22Rv1 (cell line): ENCODE results near the gene TMC8.

ENCODE experiments used
- H3K27ac ChIP-seq: fragments of 450-650 bp; 2 replicates; pipeline ENCODE4 v1.5.1; 2017
- ZFX ChIP-seq: fragments of 450-650 bp; IDR thresholded peaks from 2 replicates; pipeline ENCODE4 v1.6.1; 2017; ENCODE audit warnings: antibody characterized with exemption, borderline replicate concordance
- TF ChIP-seq, protein P1 (sequence below): fragments of 450-650 bp; IDR thresholded peaks from 2 replicates; pipeline ENCODE4 v1.5.1; 2017; ENCODE audit warnings: mild to moderate bottlenecking

Gene TMC8

DNA sequence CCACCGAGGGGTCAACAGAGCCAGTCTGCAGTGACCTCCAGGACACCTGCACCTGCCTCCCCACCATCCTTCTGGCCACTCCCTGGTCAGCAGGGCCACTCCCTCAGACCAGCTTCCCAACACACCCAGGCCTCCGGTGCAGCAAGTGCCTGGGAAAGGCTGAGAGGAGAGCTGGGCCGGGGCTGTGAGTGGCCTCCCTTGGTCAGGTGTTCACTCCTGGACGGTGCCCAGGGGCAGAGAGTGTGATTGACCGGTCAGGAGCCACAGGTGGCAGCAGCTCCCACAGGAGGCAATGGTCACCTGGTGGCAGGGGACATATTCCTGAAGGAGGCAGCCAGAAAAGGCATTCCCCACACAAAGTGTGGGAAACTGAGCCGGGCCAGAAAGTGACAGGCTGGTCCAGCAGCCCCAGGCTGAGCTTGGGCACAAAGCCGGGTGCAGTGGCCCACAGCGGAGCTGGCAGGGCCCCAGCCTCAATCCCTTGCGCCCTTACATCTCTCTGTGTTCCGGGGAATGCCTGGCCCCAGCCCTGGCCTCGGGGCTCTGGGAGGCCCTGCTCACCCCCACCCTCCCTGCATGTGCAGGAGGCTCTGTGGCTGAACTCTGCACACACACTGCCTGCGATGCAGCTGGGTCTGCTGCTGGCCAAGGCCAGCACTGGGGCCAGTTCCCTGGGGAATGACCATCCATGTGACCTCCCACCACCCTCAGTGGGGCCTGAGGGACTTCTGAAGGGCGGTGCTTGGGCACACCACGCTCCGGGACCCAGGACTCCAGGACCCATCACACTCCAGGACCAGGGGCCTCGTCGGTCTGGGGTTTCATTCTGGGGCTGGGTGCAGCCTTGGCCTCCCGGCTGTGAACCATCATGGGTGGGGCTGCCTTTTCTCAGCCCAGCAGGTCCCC lies 14.4 kb downstream of the TMC8 start:
- H3K27ac ChIP-seq, result no peak overlapping the region
- TF ChIP-seq ZFX, result no peak
- TF ChIP-seq, protein P1, sequence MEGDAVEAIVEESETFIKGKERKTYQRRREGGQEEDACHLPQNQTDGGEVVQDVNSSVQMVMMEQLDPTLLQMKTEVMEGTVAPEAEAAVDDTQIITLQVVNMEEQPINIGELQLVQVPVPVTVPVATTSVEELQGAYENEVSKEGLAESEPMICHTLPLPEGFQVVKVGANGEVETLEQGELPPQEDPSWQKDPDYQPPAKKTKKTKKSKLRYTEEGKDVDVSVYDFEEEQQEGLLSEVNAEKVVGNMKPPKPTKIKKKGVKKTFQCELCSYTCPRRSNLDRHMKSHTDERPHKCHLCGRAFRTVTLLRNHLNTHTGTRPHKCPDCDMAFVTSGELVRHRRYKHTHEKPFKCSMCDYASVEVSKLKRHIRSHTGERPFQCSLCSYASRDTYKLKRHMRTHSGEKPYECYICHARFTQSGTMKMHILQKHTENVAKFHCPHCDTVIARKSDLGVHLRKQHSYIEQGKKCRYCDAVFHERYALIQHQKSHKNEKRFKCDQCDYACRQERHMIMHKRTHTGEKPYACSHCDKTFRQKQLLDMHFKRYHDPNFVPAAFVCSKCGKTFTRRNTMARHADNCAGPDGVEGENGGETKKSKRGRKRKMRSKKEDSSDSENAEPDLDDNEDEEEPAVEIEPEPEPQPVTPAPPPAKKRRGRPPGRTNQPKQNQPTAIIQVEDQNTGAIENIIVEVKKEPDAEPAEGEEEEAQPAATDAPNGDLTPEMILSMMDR, result no peak

DNA sequence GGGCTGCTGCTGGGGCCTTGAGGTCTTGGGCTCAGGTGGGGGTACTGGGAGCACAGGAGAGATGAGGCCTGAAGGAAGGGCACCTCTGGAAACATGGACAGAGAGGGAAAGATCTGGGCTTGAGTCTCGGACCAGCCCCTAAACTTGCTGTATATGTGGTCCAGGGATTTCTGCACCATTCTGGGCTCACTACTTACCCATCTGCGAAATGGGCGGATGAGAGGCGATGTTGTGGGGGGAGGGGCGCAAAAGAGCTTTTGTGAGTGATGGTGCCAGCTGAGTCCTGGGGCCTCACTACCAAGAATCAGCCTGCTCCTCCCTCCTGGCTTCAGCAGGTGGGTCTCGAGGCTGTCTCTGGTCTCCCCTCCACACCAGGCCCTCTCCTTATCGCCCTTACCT lies 15.9 kb downstream of the TMC8 start:
- H3K27ac ChIP-seq, result no peak overlapping the region
- TF ChIP-seq ZFX, result no peak
- TF ChIP-seq, protein P1, result no peak

DNA sequence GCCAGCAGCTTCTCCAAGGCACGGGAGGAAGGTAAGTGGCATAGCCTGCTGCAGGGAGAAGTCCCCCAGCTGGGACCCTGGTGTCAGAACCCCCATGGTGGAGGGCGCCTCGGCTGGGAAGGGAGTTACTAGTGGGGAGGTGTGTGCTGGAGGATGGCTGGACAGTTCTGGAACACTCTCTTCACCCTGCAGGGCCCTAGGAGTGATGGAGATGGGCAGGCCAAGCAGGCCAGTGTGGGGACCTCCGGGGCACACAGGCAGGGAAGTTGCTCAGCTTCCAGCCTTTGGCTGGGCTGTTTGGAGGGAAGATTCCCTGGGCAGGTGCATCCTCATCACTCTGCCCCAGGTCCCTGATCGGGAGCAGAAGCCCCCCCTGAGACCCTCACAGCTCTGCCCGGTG lies 16.3 kb downstream of the TMC8 start:
- TF ChIP-seq, protein P1, result no peak
- no peak for TF ChIP-seq ZFX
- H3K27ac ChIP-seq, result no peak overlapping the region

DNA sequence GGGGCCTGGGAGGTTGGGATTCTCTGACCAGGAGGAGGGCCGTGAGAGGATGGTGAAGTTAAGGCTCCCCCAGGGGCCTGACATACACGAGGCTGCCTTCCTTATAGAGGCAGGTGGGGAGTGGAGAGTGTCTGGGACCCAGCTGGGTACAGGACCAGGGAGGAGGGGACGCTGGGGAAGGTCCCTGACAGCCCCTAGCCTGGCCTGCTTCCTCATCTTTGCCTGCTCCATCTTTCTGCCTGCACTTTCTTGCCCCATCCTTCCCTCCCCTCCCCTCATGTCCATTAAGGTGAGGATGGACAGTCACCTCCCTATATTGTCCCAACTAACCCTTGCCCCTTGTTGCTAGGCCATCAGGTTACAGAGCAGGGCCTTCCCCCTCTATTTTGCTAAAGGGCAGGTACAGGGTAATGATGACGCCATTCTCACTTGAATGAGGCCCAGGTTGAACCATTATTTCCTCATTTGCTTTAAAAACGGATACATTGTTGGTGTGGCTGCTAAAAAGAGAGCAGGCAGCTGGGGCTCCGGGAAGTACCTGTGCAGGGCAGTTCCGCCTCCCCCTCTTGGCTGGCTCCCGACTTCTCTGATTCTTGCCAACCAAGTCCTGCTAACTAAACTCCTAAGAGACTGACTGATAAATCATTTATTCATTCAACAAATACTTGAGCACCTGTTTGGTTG lies 16.9 kb downstream of the TMC8 start:
- TF ChIP-seq, protein P1, result no peak
- TF ChIP-seq ZFX, result no peak
- no peak overlapping the region for H3K27ac ChIP-seq

DNA sequence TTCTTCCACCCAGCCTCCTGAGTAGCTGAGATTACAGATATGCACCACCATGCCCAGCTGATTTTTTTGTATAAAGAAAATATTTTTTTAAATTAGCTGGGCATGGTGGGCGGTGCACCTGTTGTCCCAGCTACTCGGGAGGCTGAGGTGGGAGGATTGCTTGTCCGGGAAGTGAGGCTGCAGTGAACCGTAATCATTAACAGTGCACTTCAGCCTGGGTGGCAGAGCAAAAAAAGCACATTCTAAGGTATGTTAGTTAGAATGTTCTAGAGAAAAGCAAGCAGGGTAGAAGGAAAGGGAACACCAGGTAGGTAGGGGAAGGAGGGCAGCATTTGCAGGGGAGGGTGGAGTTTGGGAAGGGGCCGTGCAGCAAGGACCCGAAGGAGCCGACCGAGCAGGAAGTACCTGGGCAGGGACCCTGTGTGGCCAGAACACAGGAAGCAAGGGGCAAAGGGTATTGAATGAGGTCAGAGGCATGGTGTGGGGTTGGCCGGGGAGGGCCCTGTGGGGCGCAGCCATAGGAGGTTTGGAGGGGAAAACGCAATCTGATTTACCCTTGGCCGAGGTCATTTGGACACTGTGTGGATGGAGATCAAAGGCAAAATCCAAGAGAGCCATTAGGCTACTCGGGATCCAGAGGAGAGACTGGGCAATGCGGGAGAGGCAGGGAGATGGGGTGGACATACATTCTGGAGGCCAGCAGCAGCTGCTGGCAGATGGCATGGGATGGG lies 17.9 kb downstream of the TMC8 start:
- H3K27ac ChIP-seq, result no peak overlapping the region
- no peak for TF ChIP-seq ZFX
- TF ChIP-seq, protein P1, result no peak

DNA sequence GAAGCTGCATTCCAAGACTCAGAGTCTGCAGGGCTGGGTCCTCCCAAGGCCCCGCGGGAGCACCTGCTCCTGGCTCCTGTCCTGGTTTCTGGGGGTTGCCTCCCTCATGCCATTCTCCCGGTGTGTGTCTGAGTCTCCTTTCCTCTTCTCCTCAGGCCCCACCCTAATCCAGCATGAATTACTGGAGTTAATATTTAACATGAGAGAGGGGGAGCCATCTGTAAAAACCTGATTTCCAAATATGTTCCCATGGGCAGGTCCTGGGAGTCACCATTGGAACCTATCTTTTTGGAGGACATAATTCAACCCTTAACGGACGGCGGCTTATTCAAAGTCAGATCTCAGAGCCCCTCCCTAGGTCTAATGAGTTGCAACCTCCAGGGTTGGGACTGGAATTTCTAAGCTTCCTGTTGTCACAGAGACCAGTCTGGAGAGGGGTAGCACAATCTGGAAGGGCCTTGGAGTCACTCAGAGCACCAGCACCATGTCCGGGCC lies 21.0 kb downstream of the TMC8 start:
- peak overlapping the region; percentile 86 for H3K27ac ChIP-seq
- TF ChIP-seq ZFX, result no peak
- TF ChIP-seq, protein P1, result no peak
